GM18508 (cell line): Measurements from ENCODE around the gene GNAZ.
"Not testable (repeated sequence)": the region's sequence is repeated elsewhere in the genome, so short reads cannot be mapped to it uniquely, and the experiment has no call there.

Experiments
- ATAC-seq: cut with Tn5 transposase; IDR thresholded peaks from one replicate; pipeline ENCODE4 v1.9.1; 2021; ENCODE audit warnings: moderate number of reproducible peaks; ENCODE audit not compliant: insufficient read depth, unreplicated experiment

Gene GNAZ

DNA sequence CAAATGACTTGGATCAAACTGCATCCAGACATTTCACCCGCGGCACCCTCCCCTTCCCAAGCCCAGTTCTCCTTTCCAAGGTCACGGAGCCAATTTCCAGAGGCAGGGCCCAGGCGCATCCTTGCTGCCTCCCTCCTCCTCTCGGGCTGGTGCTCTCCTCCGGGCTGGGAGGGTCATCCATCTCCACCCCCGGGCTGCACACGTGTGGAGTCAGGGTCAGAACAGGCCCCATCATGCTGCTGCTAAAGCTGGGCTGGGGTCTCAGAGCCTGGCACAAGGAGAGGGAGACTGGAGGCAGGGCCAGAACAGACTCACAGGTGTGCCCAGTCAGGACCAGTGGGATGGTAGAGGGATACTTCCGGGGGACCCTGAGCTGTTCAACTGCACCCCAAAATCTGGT is 57.5 kb downstream of the GNAZ start:
- ATAC-seq: no peak

GRCh38 chr22:23128269-23129108 is 58.2 kb downstream of the GNAZ start:
- ATAC-seq: no peak

GRCh38 chr22:23129149-23129548 is 58.8 kb downstream of the GNAZ start:
- no peak for ATAC-seq

DNA sequence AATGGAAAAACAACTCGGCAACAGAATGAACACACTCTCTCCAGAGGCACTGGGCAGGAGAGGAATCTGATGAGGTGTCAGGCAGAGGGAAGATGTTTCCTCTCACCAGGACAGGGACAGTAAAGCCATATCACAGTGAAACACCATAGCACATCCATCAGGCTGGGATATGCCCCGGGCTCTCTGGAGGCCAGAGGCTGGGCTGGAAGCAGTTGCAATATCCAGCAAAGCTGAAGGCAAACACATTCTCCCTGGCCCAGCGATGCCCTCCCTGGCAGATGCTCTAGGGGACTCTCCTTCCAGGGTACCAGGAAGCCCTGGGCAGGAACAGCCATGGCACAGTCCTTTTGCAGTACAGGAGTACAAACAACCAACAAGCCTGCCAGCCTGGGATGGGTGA is 60.4 kb downstream of the GNAZ start:
- ATAC-seq: no peak

DNA sequence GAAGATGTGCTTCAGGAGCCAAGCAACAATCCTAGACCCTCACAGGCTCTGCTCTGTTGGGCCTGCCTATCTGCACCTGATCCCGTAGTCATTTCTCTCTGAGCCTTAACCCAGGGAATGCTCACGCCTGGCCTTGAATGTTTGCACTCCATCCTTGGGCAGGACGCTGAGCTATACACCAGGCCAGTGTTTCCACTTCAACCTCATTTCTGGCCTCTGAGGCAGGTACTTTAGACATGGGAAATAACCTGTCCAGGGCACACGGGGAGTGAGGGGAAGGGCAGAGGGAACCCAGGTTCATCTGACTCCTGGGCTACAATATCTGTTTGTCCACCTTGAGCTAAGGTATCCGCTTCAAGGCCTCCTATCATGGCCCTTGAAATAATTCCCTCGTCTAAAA is 61.6 kb downstream of the GNAZ start:
- no peak for ATAC-seq

DNA sequence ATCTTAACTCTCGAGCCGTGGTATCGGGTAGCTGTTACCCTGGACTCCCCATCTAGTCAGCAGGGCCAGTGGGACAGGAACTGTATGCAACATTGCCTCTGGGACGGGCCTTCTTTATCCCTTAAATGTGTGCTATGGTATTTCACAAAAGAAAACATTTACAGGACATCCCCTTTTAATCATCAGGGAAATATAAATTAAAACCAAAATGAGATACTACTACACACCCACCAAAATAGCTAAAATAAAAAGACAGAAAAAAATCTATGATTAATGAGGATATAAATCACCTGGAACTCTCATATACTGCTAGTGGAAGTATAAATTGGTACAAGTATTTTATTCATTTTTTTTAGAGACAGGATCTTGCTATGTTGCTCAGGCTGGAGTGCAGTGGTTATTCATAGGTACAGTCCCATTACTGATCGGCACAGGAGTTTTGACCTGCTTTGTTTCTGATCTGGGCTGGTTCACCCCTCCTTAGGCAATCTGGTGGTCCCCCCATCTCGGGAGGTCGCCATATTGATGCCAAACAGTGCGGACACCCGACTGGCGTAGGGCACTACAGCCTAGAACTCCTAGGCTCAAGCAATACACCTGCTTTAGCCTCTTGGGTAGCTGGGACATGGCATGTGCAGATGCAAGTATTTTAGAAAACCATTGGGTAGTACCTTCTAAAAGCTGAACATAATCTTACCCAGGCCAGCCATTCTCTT is 62.2 kb downstream of the GNAZ start:
- ATAC-seq: no peak

DNA sequence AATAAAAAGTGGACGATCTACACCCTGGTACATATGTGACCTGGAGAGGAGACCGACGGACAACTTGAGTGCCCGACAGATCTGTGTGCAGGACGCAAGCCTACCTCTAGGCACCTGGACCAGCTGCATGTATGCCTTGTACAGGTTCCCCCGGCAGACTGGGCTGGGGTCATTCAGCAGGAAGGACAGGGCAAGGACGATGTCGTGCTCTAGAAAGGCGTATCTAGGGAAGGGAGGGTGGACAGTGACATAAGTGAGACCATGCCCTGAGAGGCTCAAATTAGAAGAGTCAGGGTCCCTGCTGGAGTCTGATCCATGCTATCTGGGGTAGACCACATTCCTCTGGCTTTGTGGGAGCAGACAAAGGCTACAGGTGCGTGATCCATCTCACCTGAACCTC is 63.6 kb downstream of the GNAZ start:
- no peak for ATAC-seq

GRCh38 chr22:23136991-23137390 is 66.7 kb downstream of the GNAZ start:
- ATAC-seq: not testable (repeated sequence)

GRCh38 chr22:23137468-23137867 is 67.1 kb downstream of the GNAZ start:
- no peak for ATAC-seq

GRCh38 chr22:23137905-23138561 is 67.7 kb downstream of the GNAZ start:
- no peak for ATAC-seq

- no peak for ATAC-seq
Measured at GRCh38 chr22:23138584-23139435, 68.5 kb downstream of the GNAZ start.

- no peak for ATAC-seq
Measured at GRCh38 chr22:23140385-23140784, 70.1 kb downstream of the GNAZ start.

- no peak for ATAC-seq
Measured at GRCh38 chr22:23142546-23143105, 72.3 kb downstream of the GNAZ start.

DNA sequence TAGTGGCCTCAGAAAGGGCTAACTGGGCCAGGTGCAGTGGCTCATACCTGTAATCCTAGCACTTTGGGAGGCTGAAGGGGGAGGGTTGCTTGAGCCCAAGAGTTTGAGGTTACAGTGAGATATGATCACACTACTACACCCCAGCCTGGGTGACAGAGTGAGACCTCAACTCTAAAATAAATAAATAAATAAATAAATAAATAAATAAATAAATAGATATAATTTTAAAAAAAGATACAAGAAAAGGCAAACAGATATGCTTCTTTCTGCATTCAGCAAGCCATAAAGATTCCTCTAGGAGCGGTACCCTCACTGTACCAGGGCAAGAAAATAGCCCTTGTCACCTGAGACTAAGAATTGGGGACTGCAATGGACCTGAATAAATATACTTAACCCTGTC is 72.8 kb downstream of the GNAZ start:
- ATAC-seq: no peak

- no peak for ATAC-seq
Measured at GRCh38 chr22:23144432-23144831, 74.1 kb downstream of the GNAZ start.

GRCh38 chr22:23144932-23145877 is 74.9 kb downstream of the GNAZ start, which contains the start of gene RAB36:
RAB36 (plus strand) TSS chr22:23145477; CDS start chr22:23146617, 1,140 bp downstream.
- ATAC-seq: no peak

DNA sequence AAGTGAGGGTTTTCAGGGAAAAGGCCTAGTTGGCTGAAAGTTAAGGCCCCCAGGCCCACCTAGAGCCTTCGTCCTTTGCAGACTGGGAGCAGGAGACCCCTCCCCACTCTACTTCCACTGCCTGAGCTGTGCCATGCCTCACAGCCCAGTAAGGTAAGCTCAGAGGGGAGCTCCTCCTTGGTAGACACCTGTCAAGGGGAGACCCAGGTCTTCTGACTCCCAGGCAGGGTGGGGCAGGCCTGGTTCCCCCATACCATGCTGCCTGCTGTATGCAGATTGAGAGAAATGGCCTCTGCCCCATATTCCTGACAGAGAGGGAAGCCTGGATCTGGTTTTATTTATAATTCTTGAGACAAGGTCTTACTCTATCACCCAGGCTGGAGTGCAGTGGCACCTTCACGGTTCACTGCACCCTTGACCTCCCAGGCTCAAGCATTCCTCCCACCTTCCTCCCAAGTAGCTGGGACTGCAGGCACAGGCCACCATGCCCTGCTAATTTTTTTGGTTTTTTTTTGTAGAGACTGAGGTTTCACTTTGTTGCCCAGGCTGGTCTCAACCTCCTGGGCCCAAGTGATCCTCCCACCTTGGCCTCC is 75.7 kb downstream of the GNAZ start:
- no peak for ATAC-seq

DNA sequence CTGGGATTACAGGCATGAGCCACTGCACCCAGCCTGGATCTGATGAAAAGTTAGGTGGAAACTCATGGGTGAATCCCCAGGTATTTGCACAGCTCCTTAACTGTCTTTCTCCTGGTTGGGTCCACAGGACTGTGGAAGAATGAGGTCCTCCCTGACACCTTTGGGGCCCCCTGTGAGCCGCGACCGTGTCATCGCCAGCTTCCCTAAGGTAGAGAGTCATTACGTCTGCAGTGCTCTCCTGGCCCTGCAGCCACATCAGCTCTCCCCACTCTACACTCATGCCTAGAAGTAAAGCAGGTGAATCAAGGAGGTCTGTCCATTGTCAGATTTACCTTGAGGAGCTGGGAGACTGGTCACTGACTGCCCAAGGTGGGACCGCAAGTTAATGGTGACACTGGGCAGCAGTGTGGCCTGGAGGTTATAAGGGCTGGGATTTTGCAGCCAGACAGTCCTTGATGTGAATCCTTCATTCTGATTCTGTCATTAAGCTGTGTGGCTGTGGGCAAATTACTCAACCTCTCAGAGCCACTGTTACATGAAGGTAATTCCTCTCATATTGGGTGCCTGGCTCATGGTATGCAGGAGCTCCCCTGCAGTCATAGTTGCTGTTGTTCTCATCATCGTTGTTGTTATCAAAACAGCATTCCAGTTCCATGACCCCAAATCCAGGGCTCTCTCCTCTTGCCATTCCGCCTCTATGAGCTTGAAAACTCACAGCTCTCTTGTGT is 76.3 kb downstream of the GNAZ start:
- ATAC-seq: no peak
